Peyer's patch (tissue), 4 donors: ENCODE data around the gene RASAL2.

Experiments used
- CTCF ChIP-seq, 6 experiments: fragments of 450-650 bp in 4 of 6; fragments of 200-600 bp in 2 of 6; sonication (generic) in 1 of 6; IDR thresholded peaks; one replicate each; pipeline ENCODE4 v1.5.1; 2017 to 2019; ENCODE audit warnings: antibody characterized with exemption in 6 of 6, mild to moderate bottlenecking in 3 of 6, moderate library complexity in 1 of 6
- POLR2A ChIP-seq, 2 donors: fragments of 450-650 bp; IDR thresholded peaks; one replicate each; pipeline ENCODE4 v1.5.1; 2017; ENCODE audit warnings: antibody characterized with exemption in 2 of 2, mild to moderate bottlenecking in 2 of 2, moderate library complexity in 2 of 2

GRCh38 chr1:178308438-178308837 is 214.5 kb downstream of the RASAL2 start:
- no peak for TF ChIP-seq CTCF (IDR thresholded peaks at IDR 0.05)
- no peak for TF ChIP-seq POLR2A (IDR thresholded peaks at IDR 0.05)
